Spleen (tissue), 11 donors: Measurements from ENCODE around the gene ITGB6. TPM values are rescaled to one million over a fixed set of nuclear protein-coding genes. Genes with fewer than 3 reads are reported as not detected.

Source experiments
- DNase-seq: peaks from one replicate; pipeline ENCODE4 v3.0.0-alpha.2; 2020
- H3K27ac ChIP-seq, 8 donors: fragments of 200-600 bp; sonication (generic) in 7 of 8; 1 replicate in 4 of 8; 2 replicates in 4 of 8; pipeline versions ENCODE4 v1.5.0 to v1.8.0; 2016 to 2021; ENCODE audit warnings: inconsistent platforms in 4 of 8, mild to moderate bottlenecking in 4 of 8, moderate library complexity in 1 of 8
- H3K27me3 ChIP-seq, 7 donors: fragments of 200-600 bp; sonication (generic) in 6 of 7; replicated peaks in 1 of 7; 1 replicate in 4 of 7; 2 replicates in 3 of 7; pipeline versions ENCODE4 v1.5.0 to v1.8.0; 2016 to 2021; ENCODE audit warnings: inconsistent platforms in 3 of 7, mild to moderate bottlenecking in 1 of 7
- H3K36me3 ChIP-seq, 6 donors: fragments of 200-600 bp; sonication (generic) in 5 of 6; 1 replicate in 4 of 6; 2 replicates in 2 of 6; pipeline versions ENCODE4 v1.5.0 to v1.8.0; 2016 to 2021; ENCODE audit warnings: inconsistent platforms in 2 of 6
- H3K4me1 ChIP-seq, 6 donors: fragments of 200-600 bp; sonication (generic) in 5 of 6; 1 replicate in 3 of 6; 2 replicates in 3 of 6; pipeline versions ENCODE4 v1.5.0 to v1.8.0; 2016 to 2021; ENCODE audit warnings: inconsistent platforms in 3 of 6
- H3K4me3 ChIP-seq, 8 donors: fragments of 200-600 bp; sonication (generic) in 7 of 8; 1 replicate in 4 of 8; 2 replicates in 4 of 8; pipeline versions ENCODE4 v1.5.0 to v1.8.0; 2016 to 2021; ENCODE audit warnings: inconsistent platforms in 4 of 8, mild to moderate bottlenecking in 4 of 8, moderate library complexity in 2 of 8
- H3K9me3 ChIP-seq, 8 donors: fragments of 200-600 bp; sonication (generic) in 7 of 8; 1 replicate in 4 of 8; 2 replicates in 4 of 8; pipeline versions ENCODE4 v1.5.0 to v1.8.0; 2016 to 2021; ENCODE audit warnings: inconsistent platforms in 4 of 8
- POLR2A ChIP-seq, 3 donors: fragments of 450-650 bp; IDR thresholded peaks; one replicate each; pipeline ENCODE4 v1.5.1; 2017; ENCODE audit warnings: antibody characterized with exemption in 3 of 3, mild to moderate bottlenecking in 1 of 3
- POLR2AphosphoS5 ChIP-seq, 3 donors: sonication (generic); formaldehyde crosslinking; IDR thresholded peaks; one replicate each; pipeline ENCODE4 v1.5.1; 2017; ENCODE audit warnings: antibody characterized with exemption in 3 of 3
- WGBS, 5 donors: extraction: QIAGEN DNeasy Blood & Tissue Kit in 3 of 5; methylation state at CpG; one replicate each; pipeline versions ENCODE4 v1.1.5 to v1.1.7; 2013 to 2018; 5-methylcytosine and 5-hydroxymethylcytosine counted together
- intact Hi-C: fragments of 100-400 bp; cut with DNase I; formaldehyde crosslinking; loops from one replicate; pipeline ENCODE4 v1.15.0; 2023; ENCODE audit warnings: low total_unique reads
- polyA plus RNA-seq, 3 donors: library from polyadenylated mRNA; stranded (reverse); fragments of 200-250 nt; gene quantifications; one replicate each; pipeline ENCODE4 v1.2.1, GENCODE V29; 2013
- total RNA-seq, 7 donors: library from RNA; depleted of rRNA in 3 of 7; stranded (reverse); fragments of >200 nt in 3 of 7; fragmentation: NEBNext Ultra II Directional in 4 of 7; extraction: Animal tissue kit (Norgen Biotek cat#: 25700) in 4 of 7; gene quantifications; one replicate each; pipeline versions ENCODE4 v1.1.0 to v1.2.1, GENCODE V29; 2016 to 2021
- TF ChIP-seq, protein P1 (sequence below), 11 experiments: fragments of 200-600 bp in 7 of 11; fragments of 450-650 bp in 4 of 11; sonication (generic) in 4 of 11; IDR thresholded peaks in 8 of 11; conservative IDR thresholded peaks in 3 of 11; 1 replicate in 7 of 11; 2 replicates in 4 of 11; pipeline versions ENCODE4 v1.4.0 to v1.8.0; 2016 to 2021; ENCODE audit warnings: antibody characterized with exemption in 11 of 11, inconsistent platforms in 4 of 11, mild to moderate bottlenecking in 1 of 11
- donor health status: healthy with polysubstance abuse.
- donor health status: DM: no; HTN: no; CAD: no; lungs with moderate emphysema.
- donor health status: DM: no; HTN: no; CAD: no.
- donor health status: Bipolar disorder and iron deficiency.
- donor health status: healthy.
- donor health status: DM: no; HTN: no; CAD: no.
- donor health status: DM: yes; HTN: yes; CAD: no.

Gene ITGB6
- total and polyA plus RNA-seq, 10 donors, result 0.02 TPM; not detected in 9

DNA sequence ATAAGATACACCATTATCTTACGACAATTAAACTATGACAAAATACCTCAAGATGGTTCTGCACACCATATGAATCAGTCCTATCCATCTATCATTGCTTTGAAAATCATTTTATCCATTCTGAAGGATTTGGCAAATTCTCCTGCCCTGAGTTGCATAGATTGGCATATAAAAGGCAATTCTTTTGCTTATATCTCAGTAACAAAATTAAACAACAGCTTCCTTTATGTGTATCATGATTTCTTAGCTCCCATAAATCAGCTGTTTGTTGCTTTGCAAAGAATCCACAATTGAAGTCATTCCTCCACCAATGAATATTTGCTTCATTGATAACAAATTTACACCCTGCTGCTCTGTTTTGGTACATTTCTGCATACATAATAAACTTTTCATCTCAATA, 61.7 kb downstream of the ITGB6 start:
- intact Hi-C loops, result no loop called here
- WGBS, 5 donors, result 93 to 98% (median 95%) methylated on average over 1 of the region's 1 CpG
- no peaks in the 10 kb centered on the region for H3K27me3 ChIP-seq
- no peak overlapping the region for H3K4me3 ChIP-seq
- H3K36me3 ChIP-seq, result no peaks in the 10 kb centered on the region
- H3K9me3 ChIP-seq, result no peaks in the 10 kb centered on the region
- no peaks in the 10 kb centered on the region for H3K4me1 ChIP-seq
- no peak for TF ChIP-seq POLR2AphosphoS5 (IDR thresholded peaks at IDR 0.05)
- TF ChIP-seq, protein P1, sequence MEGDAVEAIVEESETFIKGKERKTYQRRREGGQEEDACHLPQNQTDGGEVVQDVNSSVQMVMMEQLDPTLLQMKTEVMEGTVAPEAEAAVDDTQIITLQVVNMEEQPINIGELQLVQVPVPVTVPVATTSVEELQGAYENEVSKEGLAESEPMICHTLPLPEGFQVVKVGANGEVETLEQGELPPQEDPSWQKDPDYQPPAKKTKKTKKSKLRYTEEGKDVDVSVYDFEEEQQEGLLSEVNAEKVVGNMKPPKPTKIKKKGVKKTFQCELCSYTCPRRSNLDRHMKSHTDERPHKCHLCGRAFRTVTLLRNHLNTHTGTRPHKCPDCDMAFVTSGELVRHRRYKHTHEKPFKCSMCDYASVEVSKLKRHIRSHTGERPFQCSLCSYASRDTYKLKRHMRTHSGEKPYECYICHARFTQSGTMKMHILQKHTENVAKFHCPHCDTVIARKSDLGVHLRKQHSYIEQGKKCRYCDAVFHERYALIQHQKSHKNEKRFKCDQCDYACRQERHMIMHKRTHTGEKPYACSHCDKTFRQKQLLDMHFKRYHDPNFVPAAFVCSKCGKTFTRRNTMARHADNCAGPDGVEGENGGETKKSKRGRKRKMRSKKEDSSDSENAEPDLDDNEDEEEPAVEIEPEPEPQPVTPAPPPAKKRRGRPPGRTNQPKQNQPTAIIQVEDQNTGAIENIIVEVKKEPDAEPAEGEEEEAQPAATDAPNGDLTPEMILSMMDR (IDR thresholded peaks at IDR 0.05 in 8 of 11, conservative IDR thresholded peaks at IDR 0.05 in 3 of 11), result no peak
- no peak for TF ChIP-seq POLR2A (IDR thresholded peaks at IDR 0.05)
- no peak for DNase-seq
- H3K27ac ChIP-seq, result no peak overlapping the region

DNA sequence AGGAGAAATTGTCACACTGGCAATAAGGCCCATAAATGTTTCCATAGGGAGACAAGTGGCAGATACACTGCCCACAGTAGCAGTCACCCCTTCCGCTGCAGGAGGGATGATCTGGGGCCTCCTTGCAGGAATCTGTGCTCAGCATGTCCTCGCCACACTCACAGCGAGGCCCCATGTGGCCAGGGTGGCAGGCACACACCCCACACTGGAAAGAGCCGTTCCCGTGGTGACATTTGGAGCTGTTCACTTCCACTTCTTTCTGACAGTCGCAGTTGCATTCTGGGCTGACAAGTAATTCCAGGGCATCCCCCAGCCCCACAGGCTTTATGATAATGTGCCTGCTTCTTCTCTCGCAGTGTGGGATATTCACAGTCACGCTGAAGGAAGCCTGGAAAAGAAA, 62.6 kb downstream of the ITGB6 start:
- WGBS, 5 donors, result 82 to 95% (median 92%) methylated on average over 6 to 8 of the region's 8 CpGs

DNA sequence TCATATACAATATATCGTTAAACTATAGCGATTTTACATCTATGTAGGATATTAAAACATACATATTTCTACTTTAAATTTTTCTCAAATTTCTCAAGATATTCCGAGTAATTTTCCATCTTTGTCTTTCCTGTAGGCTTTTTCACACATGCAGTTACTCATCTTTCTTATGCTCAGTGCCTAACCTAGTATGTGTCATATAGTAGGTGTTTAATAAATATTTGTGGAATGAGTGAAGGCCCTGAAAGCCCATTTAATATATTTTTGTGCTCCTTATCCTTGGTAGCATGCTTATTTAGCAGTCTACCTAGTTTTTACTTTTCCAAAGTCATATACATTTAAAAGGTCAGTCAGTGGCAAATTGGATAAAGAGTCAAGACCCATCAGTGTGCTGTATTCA, 67.3 kb downstream of the ITGB6 start:
- H3K4me3 ChIP-seq, result no peak overlapping the region
- intact Hi-C loops, result no loop called here
- 79 to 92% (median 88%) methylated on average over 3 of the region's 3 CpGs for WGBS, 5 donors
- no peak for DNase-seq
- TF ChIP-seq POLR2A (IDR thresholded peaks at IDR 0.05) (no peak), POLR2AphosphoS5 (IDR thresholded peaks at IDR 0.05) (no peak)
- TF ChIP-seq, protein P1 (IDR thresholded peaks at IDR 0.05 in 8 of 11, conservative IDR thresholded peaks at IDR 0.05 in 3 of 11), result no peak
- no peaks in the 10 kb centered on the region for H3K4me1 ChIP-seq
- no peaks in the 10 kb centered on the region for H3K36me3 ChIP-seq
- no peaks in the 10 kb centered on the region for H3K9me3 ChIP-seq
- no peak overlapping the region for H3K27ac ChIP-seq
- no peaks in the 10 kb centered on the region for H3K27me3 ChIP-seq

More for the DNA sequence above, 62.6 kb downstream of the ITGB6 start:
- TF ChIP-seq POLR2AphosphoS5 (IDR thresholded peaks at IDR 0.05), result no peak
- TF ChIP-seq POLR2A (IDR thresholded peaks at IDR 0.05), result no peak
- TF ChIP-seq, protein P1 (IDR thresholded peaks at IDR 0.05 in 8 of 11, conservative IDR thresholded peaks at IDR 0.05 in 3 of 11), result no peak
- Histone ChIP-seq H3K36me3 (no peaks in the 10 kb centered on the region), H3K4me3 (no peak overlapping the region), H3K4me1 (no peaks in the 10 kb centered on the region), H3K27me3 (no peaks in the 10 kb centered on the region), H3K9me3 (no peaks in the 10 kb centered on the region), H3K27ac (no peak overlapping the region)
- DNase-seq, result no peak
- intact Hi-C loops, result no loop called here

DNA sequence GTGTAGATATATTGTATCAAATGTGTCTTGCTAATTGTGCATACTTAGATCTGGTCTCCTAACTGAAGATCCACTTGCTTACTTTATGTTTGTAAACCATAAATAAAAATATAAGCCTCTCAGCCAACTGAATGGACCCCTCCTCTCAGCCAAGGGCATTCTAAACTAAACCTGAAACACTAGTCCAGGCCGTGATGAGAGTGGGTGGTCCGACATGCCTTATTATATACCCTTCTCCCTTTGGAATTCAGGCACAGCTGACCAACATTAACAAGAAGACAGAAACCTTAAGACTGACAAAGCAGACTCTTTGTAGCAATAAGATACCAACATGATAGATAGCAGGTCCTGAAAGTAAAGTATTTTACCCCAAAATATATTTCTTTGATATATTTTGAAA, 73.3 kb downstream of the ITGB6 start:
- Histone ChIP-seq H3K36me3 (no peaks in the 10 kb centered on the region), H3K27ac (no peak overlapping the region), H3K4me3 (no peak overlapping the region), H3K9me3 (no peaks in the 10 kb centered on the region), H3K27me3 (no peaks in the 10 kb centered on the region), H3K4me1 (no peaks in the 10 kb centered on the region)
- TF ChIP-seq, protein P1 (IDR thresholded peaks at IDR 0.05 in 8 of 11, conservative IDR thresholded peaks at IDR 0.05 in 3 of 11), result no peak
- no peak for TF ChIP-seq POLR2A (IDR thresholded peaks at IDR 0.05)
- no peak for TF ChIP-seq POLR2AphosphoS5 (IDR thresholded peaks at IDR 0.05)
- 70 to 93% (median 88%) methylated on average over 2 of the region's 2 CpGs for WGBS, 5 donors
- intact Hi-C loops, result no loop called here
- no peak for DNase-seq
